PC-3 (cell line): ENCODE results near the gene NPLOC4. TPM values are rescaled to one million over a fixed set of nuclear protein-coding genes. Genes with fewer than 3 reads are reported as not detected.

ENCODE experiments used
- ATAC-seq: fragments of 200-7000 bp; cut with Tn5 transposase; 2 replicates; pipeline ENCODE4 v1.9.1; 2020; ENCODE audit warnings: mild to moderate bottlenecking, moderate library complexity
- BruUV-seq: library from RNA; stranded (reverse); fragments of 400-500 nt; replicated peaks from 2 replicates; lab custom pipeline; 2021; lab: Mats Ljungman, UMichigan
- CTCF ChIA-PET: fragments of 300-600 bp; sonication (Branson Sonifier 250); formaldehyde crosslinking; loops from one replicate; lab custom pipeline; 2022; ENCODE audit warnings: antibody characterized with exemption; lab: Charles Lee
- POLR2A ChIA-PET: fragments of 300-600 bp; sonication (Branson Sonifier 250); formaldehyde crosslinking; loops from one replicate; lab custom pipeline; 2022; ENCODE audit warnings: antibody characterized with exemption; ENCODE audit not compliant: unreplicated experiment; lab: Charles Lee
- DNase-seq: peaks from one replicate; pipeline ENCODE4 v3.0.0-alpha.2; 2015
- H2AFZ ChIP-seq: fragments of 300-600 bp; sonication (generic); 2 replicates; pipeline ENCODE4 v1.6.0; 2016; ENCODE audit warnings: antibody characterized with exemption, low read length
- H3F3A ChIP-seq: fragments of 300-600 bp; sonication (generic); one replicate; pipeline ENCODE4 v1.6.0; 2017; ENCODE audit warnings: antibody characterized with exemption, low read length, control low read depth, mild to moderate bottlenecking; ENCODE audit not compliant: unreplicated experiment
- H3K27ac ChIP-seq: fragments of 300-600 bp; sonication (generic); 2 replicates; pipeline ENCODE4 v1.5.1; 2016; ENCODE audit warnings: mild to moderate bottlenecking, low read length
- H3K27me3 ChIP-seq: fragments of 300-600 bp; sonication (generic); 2 replicates; pipeline ENCODE4 v1.6.1; 2016; ENCODE audit warnings: low read length, mixed read lengths
- H3K36me3 ChIP-seq: fragments of 300-600 bp; sonication (generic); 2 replicates; pipeline ENCODE4 v1.6.1; 2016; ENCODE audit warnings: low read depth, mixed run types, low read length, mixed read lengths
- H3K4me1 ChIP-seq: fragments of 300-600 bp; sonication (generic); 2 replicates; pipeline ENCODE4 v1.5.1; 2016; ENCODE audit warnings: low read length; ENCODE audit not compliant: insufficient read depth
- H3K4me2 ChIP-seq: fragments of 300-600 bp; sonication (generic); 2 replicates; pipeline ENCODE4 v1.6.0; 2016; ENCODE audit warnings: low read length
- H3K4me3 ChIP-seq: fragments of 300-600 bp; sonication (generic); 2 replicates; pipeline ENCODE4 v1.5.1; 2016; ENCODE audit warnings: mild to moderate bottlenecking, low read length, mixed read lengths
- H3K79me2 ChIP-seq: fragments of 300-600 bp; sonication (generic); 2 replicates; pipeline ENCODE4 v1.6.1; 2017; ENCODE audit warnings: low read length, mixed read lengths
- H3K9ac ChIP-seq: fragments of 300-600 bp; sonication (generic); 2 replicates; pipeline ENCODE4 v1.6.0; 2016; ENCODE audit warnings: mild to moderate bottlenecking, low read length
- H3K9me2 ChIP-seq: fragments of 300-600 bp; sonication (generic); replicated peaks from 2 replicates; pipeline ENCODE4 v1.6.1; 2016; ENCODE audit warnings: mixed run types, low read length, mixed read lengths
- H3K9me3 ChIP-seq: fragments of 300-600 bp; sonication (generic); 2 replicates; pipeline ENCODE4 v1.6.1; 2016; ENCODE audit warnings: low read length, mixed read lengths
- H4K20me1 ChIP-seq: fragments of 300-600 bp; sonication (generic); 2 replicates; pipeline ENCODE4 v1.6.1; 2016; ENCODE audit warnings: low read length, mixed read lengths
- EZH2 ChIP-seq: fragments of 300-600 bp; sonication (generic); IDR thresholded peaks from one replicate; pipeline ENCODE4 v1.6.1; 2017; ENCODE audit warnings: antibody characterized with exemption, mild to moderate bottlenecking, low read length; ENCODE audit not compliant: unreplicated experiment
- EZH2phosphoT487 ChIP-seq: fragments of 300-600 bp; sonication (generic); IDR thresholded peaks from 2 replicates; pipeline ENCODE4 v1.6.1; 2018; ENCODE audit warnings: mild to moderate bottlenecking, antibody characterized with exemption, low read length, borderline replicate concordance
- intact Hi-C: fragments of 100-400 bp; cut with micrococcal nuclease; formaldehyde crosslinking; loops from 2 replicates; pipeline ENCODE4 v1.9.0; 2023
- total RNA-seq: library from RNA; depleted of rRNA; stranded (reverse); fragments of >200 nt; gene quantifications from 2 replicates; pipeline ENCODE4 v1.2.3, GENCODE V29; 2014
- TF ChIP-seq, protein P1 (sequence below): fragments of 300-600 bp; sonication (generic); conservative IDR thresholded peaks from 2 replicates; pipeline ENCODE4 v1.5.1; 2017; ENCODE audit warnings: antibody characterized with exemption, low read depth, mild to moderate bottlenecking, low read length

The NPLOC4 gene
- total RNA-seq, 1 experiment from 2014 or later, result 109 TPM

DNA sequence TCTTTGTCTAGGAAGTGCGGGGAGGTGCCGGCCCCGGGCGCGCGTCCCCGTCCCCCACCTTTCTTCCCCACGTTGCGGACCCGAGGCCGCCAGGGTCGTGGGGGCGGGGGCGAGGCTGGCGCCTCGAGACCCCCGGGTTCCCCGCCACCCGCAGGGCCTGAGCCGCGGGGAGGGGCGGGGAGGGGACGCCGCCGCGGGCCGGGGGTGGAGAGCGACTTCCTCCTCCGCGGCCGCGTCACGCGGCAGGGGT, 122.5 kb downstream of the NPLOC4 start:
- H3K4me1 ChIP-seq, result peaks cover 45% of the 10 kb centered on the region
- POLR2A ChIA-PET, result interaction anchor here (0.7 kb wide), 1 partner anchor 47 kb away, joined by 4 read pairs; no protein-coding TSS in a partner anchor
- peaks cover 16% of the 10 kb centered on the region for H3F3A ChIP-seq
- peak overlapping the region; percentile 70 for H2AFZ ChIP-seq
- TF ChIP-seq EZH2phosphoT487 (no peak), EZH2 (no peak)
- TF ChIP-seq, protein P1, sequence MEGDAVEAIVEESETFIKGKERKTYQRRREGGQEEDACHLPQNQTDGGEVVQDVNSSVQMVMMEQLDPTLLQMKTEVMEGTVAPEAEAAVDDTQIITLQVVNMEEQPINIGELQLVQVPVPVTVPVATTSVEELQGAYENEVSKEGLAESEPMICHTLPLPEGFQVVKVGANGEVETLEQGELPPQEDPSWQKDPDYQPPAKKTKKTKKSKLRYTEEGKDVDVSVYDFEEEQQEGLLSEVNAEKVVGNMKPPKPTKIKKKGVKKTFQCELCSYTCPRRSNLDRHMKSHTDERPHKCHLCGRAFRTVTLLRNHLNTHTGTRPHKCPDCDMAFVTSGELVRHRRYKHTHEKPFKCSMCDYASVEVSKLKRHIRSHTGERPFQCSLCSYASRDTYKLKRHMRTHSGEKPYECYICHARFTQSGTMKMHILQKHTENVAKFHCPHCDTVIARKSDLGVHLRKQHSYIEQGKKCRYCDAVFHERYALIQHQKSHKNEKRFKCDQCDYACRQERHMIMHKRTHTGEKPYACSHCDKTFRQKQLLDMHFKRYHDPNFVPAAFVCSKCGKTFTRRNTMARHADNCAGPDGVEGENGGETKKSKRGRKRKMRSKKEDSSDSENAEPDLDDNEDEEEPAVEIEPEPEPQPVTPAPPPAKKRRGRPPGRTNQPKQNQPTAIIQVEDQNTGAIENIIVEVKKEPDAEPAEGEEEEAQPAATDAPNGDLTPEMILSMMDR, result no peak
- no TSS peak for BruUV-seq
- CTCF ChIA-PET, result no interaction called here
- H3K79me2 ChIP-seq, result peaks cover 71% of the 10 kb centered on the region
- H3K27ac ChIP-seq, result peak overlapping the region; percentile 88
- no peaks in the 10 kb centered on the region for H3K27me3 ChIP-seq
- H3K9me3 ChIP-seq, result no peaks in the 10 kb centered on the region
- no peak for DNase-seq
- H3K4me3 ChIP-seq, result peak overlapping the region; percentile 79
- no peaks in the 10 kb centered on the region for H3K9me2 ChIP-seq
- peak overlapping the region; percentile 85 for H3K9ac ChIP-seq
- intact Hi-C loops, result loop anchor here (10.0 kb wide), 1 partner anchor 120 kb away; the partner anchor contains the start of gene BAHCC1
- H3K4me2 ChIP-seq, result peak overlapping the region; percentile 96
- H3K36me3 ChIP-seq, result peaks cover 28% of the 10 kb centered on the region
- ATAC-seq, result no peak
- peaks cover 31% of the 10 kb centered on the region for H4K20me1 ChIP-seq

DNA sequence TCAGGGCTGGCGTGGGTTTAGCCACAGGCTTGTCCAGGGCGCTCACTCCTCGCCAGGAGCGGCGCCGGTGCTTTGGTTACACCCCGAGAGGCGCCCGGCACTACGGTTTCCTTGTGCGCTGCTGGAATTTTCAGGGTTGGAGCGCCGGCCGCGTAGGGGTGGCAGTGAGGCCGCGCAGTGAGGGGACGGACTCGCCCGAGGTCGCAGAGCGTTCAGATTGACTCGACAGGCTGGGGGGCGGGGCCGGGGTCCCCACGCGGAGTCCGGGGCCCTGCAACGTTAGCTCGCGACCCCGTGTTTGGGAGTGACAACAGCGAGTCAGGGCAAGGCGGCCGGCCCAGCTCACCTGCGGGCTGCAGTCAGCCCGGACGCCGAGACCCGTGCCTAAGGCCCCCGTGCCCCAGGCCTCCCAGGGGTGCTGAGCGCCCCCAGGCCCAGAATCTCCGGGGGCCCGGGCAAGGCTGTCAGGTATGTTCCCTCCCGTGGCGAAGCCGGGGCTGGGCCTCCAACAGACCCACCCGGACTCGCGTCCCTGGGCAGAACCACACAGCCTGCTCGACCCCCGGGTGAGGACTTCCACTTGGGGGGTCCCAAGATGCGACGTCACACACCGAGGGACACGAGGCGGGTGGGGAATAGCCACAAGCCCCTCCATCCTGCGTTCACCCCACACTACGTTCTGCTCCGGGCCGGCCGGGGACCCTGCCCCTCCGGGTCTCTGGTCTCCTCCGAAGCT, 123.0 kb downstream of the NPLOC4 start:
- peak overlapping the region; percentile 79 for H3K4me3 ChIP-seq
- H3K27ac ChIP-seq, result peak overlapping the region; percentile 88
- H3K9me2 ChIP-seq, result no peaks in the 10 kb centered on the region
- peaks cover 46% of the 10 kb centered on the region for H3K4me1 ChIP-seq
- peaks cover 75% of the 10 kb centered on the region for H3K79me2 ChIP-seq
- peak overlapping the region; percentile 96 for H3K4me2 ChIP-seq
- TF ChIP-seq, protein P1, result no peak
- TF ChIP-seq EZH2, result no peak
- TF ChIP-seq EZH2phosphoT487, result no peak
- H3K9ac ChIP-seq, result peak overlapping the region; percentile 85
- peak overlapping the region; percentile 70 for H2AFZ ChIP-seq
- H3K36me3 ChIP-seq, result peaks cover 29% of the 10 kb centered on the region
- H3K27me3 ChIP-seq, result no peaks in the 10 kb centered on the region
- H4K20me1 ChIP-seq, result peaks cover 36% of the 10 kb centered on the region
- ChIA-PET CTCF (no interaction called here), POLR2A (interaction anchor here (0.6 to 0.7 kb wide), 2 partner anchors 47 to 452 kb away, joined by 3 to 4 read pairs; no protein-coding TSS in a partner anchor)
- H3F3A ChIP-seq, result peaks cover 19% of the 10 kb centered on the region
- ATAC-seq, result peak; percentile 16
- no peaks in the 10 kb centered on the region for H3K9me3 ChIP-seq
- intact Hi-C loops, result loop anchor here (10.0 kb wide), 1 partner anchor 119 kb away; the partner anchor contains the start of gene BAHCC1
- BruUV-seq, result no TSS peak
- peak; percentile 67 for DNase-seq

DNA sequence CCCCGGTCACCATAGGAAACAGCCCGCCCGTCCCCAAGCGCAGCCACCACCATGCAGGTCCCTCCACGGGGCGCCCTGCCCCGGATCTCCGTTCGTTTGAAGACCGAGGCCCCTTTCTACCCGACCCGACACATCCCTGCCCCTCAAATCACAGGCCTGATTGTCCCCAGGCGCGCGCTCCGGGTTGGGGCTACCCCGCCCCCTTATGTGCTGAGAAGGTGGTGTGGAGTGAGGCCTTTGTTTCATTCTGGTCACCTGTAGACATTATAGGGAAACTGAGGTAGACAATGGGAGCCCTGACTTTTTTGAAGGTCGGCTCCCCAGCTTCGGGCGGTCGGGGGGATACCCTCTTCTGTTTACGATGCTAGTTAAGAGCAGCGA, 123.5 kb downstream of the NPLOC4 start:
- intact Hi-C loops, result loop anchor here (10.0 kb wide), 1 partner anchor 119 kb away; the partner anchor contains the start of gene BAHCC1
- Histone ChIP-seq H3K4me3 (peak overlapping the region; percentile 79), H3K4me1 (peaks cover 41% of the 10 kb centered on the region), H3K9ac (peak overlapping the region; percentile 85), H3K9me3 (no peaks in the 10 kb centered on the region), H3K27ac (peak overlapping the region; percentile 88), H4K20me1 (peaks cover 39% of the 10 kb centered on the region), H3K9me2 (no peaks in the 10 kb centered on the region), H3F3A (peaks cover 22% of the 10 kb centered on the region), H2AFZ (peak overlapping the region; percentile 70), H3K27me3 (no peaks in the 10 kb centered on the region), H3K79me2 (peaks cover 76% of the 10 kb centered on the region), H3K36me3 (peaks cover 29% of the 10 kb centered on the region), H3K4me2 (peak overlapping the region; percentile 96)
- ChIA-PET CTCF (no interaction called here), POLR2A (interaction anchor here (0.6 kb wide), 1 partner anchor 451 kb away, joined by 3 read pairs; no protein-coding TSS in a partner anchor)
- BruUV-seq, result TSS peak; percentile 7
- TF ChIP-seq, protein P1, result no peak
- TF ChIP-seq EZH2phosphoT487, result no peak
- no peak for TF ChIP-seq EZH2
- DNase-seq, result peak; percentile 66
- ATAC-seq, result peak; percentile 12
